H1 (cell line): ENCODE measurements around the gene DYNC2H1. TPM values are rescaled to one million over a fixed set of nuclear protein-coding genes. Genes with fewer than 3 reads are reported as not detected.

Experiments
- CTCF ChIA-PET: fragments of 300-600 bp; sonication (Branson Sonifier 250); formaldehyde crosslinking; loops from one replicate; lab custom pipeline; 2021; ENCODE audit not compliant: partially characterized antibody; lab: Charles Lee
- POLR2A ChIA-PET: fragments of 300-600 bp; sonication (Branson Sonifier 250); formaldehyde crosslinking; loops from one replicate; lab custom pipeline; 2021; ENCODE audit warnings: inconsistent platforms; ENCODE audit not compliant: partially characterized antibody; lab: Charles Lee
- DNase-seq, 2 experiments: peaks; one replicate each; pipeline versions ENCODE4 v3.0.0 to v3.0.0-alpha.2; 2010 to 2022; ENCODE audit warnings: low spot score in 2 of 2, low read depth in 1 of 2, mixed read lengths in 1 of 2
- FAIRE-seq: peaks from 2 replicates; lab custom pipeline; 2011; peaks lifted over from hg19 to GRCh38; lab: Jason Lieb, UNC
- H2AFZ ChIP-seq: 2 replicates; pipeline ENCODE4 v1.8.1; 2012; ENCODE audit warnings: low read length, inconsistent platforms
- H2AK5ac ChIP-seq: 2 replicates; pipeline ENCODE4 v1.6.1; 2013; ENCODE audit warnings: low read depth, low read length
- H2BK120ac ChIP-seq: replicated peaks from 2 replicates; pipeline ENCODE3; 2013; ENCODE audit warnings: low read depth, low read length, inconsistent platforms
- H2BK12ac ChIP-seq: 2 replicates; pipeline ENCODE4 v1.6.1; 2013; ENCODE audit warnings: low read depth, low read length
- H2BK15ac ChIP-seq: 2 replicates; pipeline ENCODE4 v1.6.1; 2013; ENCODE audit warnings: low read length
- H2BK20ac ChIP-seq: 2 replicates; pipeline ENCODE4 v1.6.1; 2013; ENCODE audit warnings: low read length
- H2BK5ac ChIP-seq: 2 replicates; pipeline ENCODE4 v1.6.1; 2013; ENCODE audit warnings: low read depth, low read length
- H3K14ac ChIP-seq: 2 replicates; pipeline ENCODE4 v1.6.1; 2013; ENCODE audit warnings: inconsistent platforms; ENCODE audit not compliant: insufficient read length
- H3K18ac ChIP-seq: 2 replicates; pipeline ENCODE4 v1.6.1; 2013; ENCODE audit warnings: low read length; ENCODE audit errors: extremely low read depth
- H3K23ac ChIP-seq: 2 replicates; pipeline ENCODE4 v1.6.1; 2013; ENCODE audit warnings: inconsistent platforms; ENCODE audit not compliant: insufficient read length
- H3K23me2 ChIP-seq: 2 replicates; pipeline ENCODE4 v1.6.1; 2013; ENCODE audit warnings: low read depth, low read length
- H3K27ac ChIP-seq: 2 replicates; pipeline ENCODE4 v1.6.1; 2011; ENCODE audit warnings: low read depth, low read length, inconsistent platforms
- H3K27me3 ChIP-seq, 4 experiments: replicated peaks in 1 of 4; 1 replicate in 1 of 4; 2 replicates in 3 of 4; pipeline versions ENCODE4 v1.6.1 to v1.8.1; 2011 to 2013; ENCODE audit warnings: low read length in 3 of 4, mild to moderate bottlenecking in 3 of 4, inconsistent platforms in 2 of 4, mixed read lengths in 2 of 4, moderate library complexity in 1 of 4; ENCODE audit not compliant: control insufficient read depth in 3 of 4, insufficient read depth in 3 of 4; ENCODE audit errors: extremely low read depth in 1 of 4
- H3K36me3 ChIP-seq, 4 experiments: 2 replicates each; pipeline versions ENCODE4 v1.6.1 to v1.8.1; 2011 to 2013; ENCODE audit warnings: mild to moderate bottlenecking in 4 of 4, low read length in 3 of 4, moderate library complexity in 2 of 4, control low read depth in 1 of 4, inconsistent platforms in 1 of 4; ENCODE audit not compliant: insufficient read depth in 4 of 4, control insufficient read depth in 2 of 4
- H3K4ac ChIP-seq: replicated peaks from 2 replicates; pipeline ENCODE3; 2013; ENCODE audit warnings: low read length, low read depth, mixed read lengths, inconsistent platforms; ENCODE audit not compliant: insufficient read length
- H3K4me1 ChIP-seq, 4 experiments: replicated peaks in 1 of 4; 1 replicate in 1 of 4; 2 replicates in 3 of 4; pipeline versions ENCODE4 v1.6.1 to v1.8.1; 2011 to 2013; ENCODE audit warnings: low read length in 3 of 4, inconsistent platforms in 2 of 4, mixed read lengths in 1 of 4; ENCODE audit not compliant: insufficient read depth in 4 of 4, control insufficient read depth in 3 of 4
- H3K4me2 ChIP-seq, 2 experiments: 2 replicates each; pipeline versions ENCODE4 v1.6.1 to v1.8.1; 2011 to 2013; ENCODE audit warnings: low read depth in 2 of 2, low read length in 2 of 2, control low read depth in 1 of 2, inconsistent platforms in 1 of 2, mild to moderate bottlenecking in 1 of 2; ENCODE audit not compliant: insufficient read depth in 1 of 2
- H3K4me3 ChIP-seq, 4 experiments: fragments of 200-600, 300-600 bp in 1 of 4; sonication (generic), shearing (Covaris generic), sonication (Bioruptor Twin) in 1 of 4; 2 replicates each; pipeline versions ENCODE4 v1.5.1 to v1.8.1; 2011 to 2016; ENCODE audit warnings: low read length in 4 of 4, low read depth in 3 of 4, control low read depth in 2 of 4, inconsistent platforms in 2 of 4, mild to moderate bottlenecking in 2 of 4, mixed read lengths in 1 of 4, moderate library complexity in 1 of 4; ENCODE audit not compliant: insufficient read depth in 2 of 4; ENCODE audit errors: extremely low read depth in 1 of 4
- H3K56ac ChIP-seq: replicated peaks from 2 replicates; pipeline ENCODE3; 2013; ENCODE audit warnings: low read depth, mild to moderate bottlenecking, mixed read lengths, low read length, inconsistent platforms; ENCODE audit not compliant: insufficient read length
- H3K79me1 ChIP-seq: 2 replicates; pipeline ENCODE4 v1.6.1; 2013; ENCODE audit warnings: low read depth, low read length, control low read depth
- H3K79me2 ChIP-seq, 2 experiments: 2 replicates each; pipeline versions ENCODE4 v1.6.1 to v1.8.1; 2012 to 2013; ENCODE audit warnings: low read length in 2 of 2, mild to moderate bottlenecking in 2 of 2, inconsistent platforms in 1 of 2; ENCODE audit not compliant: insufficient read depth in 2 of 2, control insufficient read depth in 1 of 2
- H3K9ac ChIP-seq, 4 experiments: replicated peaks in 1 of 4; 1 replicate in 1 of 4; 2 replicates in 3 of 4; pipeline versions ENCODE4 v1.6.1 to v1.8.1; 2011 to 2013; ENCODE audit warnings: low read depth in 3 of 4, low read length in 3 of 4, control low read depth in 2 of 4, mild to moderate bottlenecking in 2 of 4, moderate library complexity in 2 of 4, inconsistent platforms in 1 of 4; ENCODE audit errors: extremely low read depth in 1 of 4
- H3K9me3 ChIP-seq, 2 experiments: 2 replicates each; pipeline versions ENCODE4 v1.6.1 to v1.8.1; 2012 to 2013; ENCODE audit warnings: mild to moderate bottlenecking in 2 of 2, moderate library complexity in 2 of 2, control low read depth in 1 of 2, inconsistent platforms in 1 of 2, low read depth in 1 of 2, low read length in 1 of 2, mixed read lengths in 1 of 2; ENCODE audit not compliant: insufficient read depth in 2 of 2
- H4K20me1 ChIP-seq, 2 experiments: replicated peaks in 1 of 2; 2 replicates each; pipeline versions ENCODE3 to v1.8.1; 2011 to 2013; ENCODE audit warnings: inconsistent platforms in 2 of 2, low read length in 2 of 2, mild to moderate bottlenecking in 1 of 2; ENCODE audit not compliant: insufficient read depth in 2 of 2, control insufficient read depth in 1 of 2
- H4K5ac ChIP-seq: 2 replicates; pipeline ENCODE4 v1.6.1; 2013; ENCODE audit warnings: low read length, low read depth, mixed read lengths, inconsistent platforms; ENCODE audit not compliant: insufficient read length
- H4K8ac ChIP-seq: 2 replicates; pipeline ENCODE4 v1.8.0; 2013; ENCODE audit warnings: mild to moderate bottlenecking, moderate library complexity, low read length, inconsistent platforms; ENCODE audit not compliant: insufficient read depth; ENCODE audit errors: extremely low read depth
- H4K91ac ChIP-seq: replicated peaks from 2 replicates; pipeline ENCODE3; 2013; ENCODE audit warnings: low read length, mixed read lengths, inconsistent platforms; ENCODE audit not compliant: insufficient read length
- JUND ChIP-seq: IDR thresholded peaks from 2 replicates; pipeline ENCODE4 v1.6.1; 2011; ENCODE audit warnings: mild to moderate bottlenecking, improper control_type of control experiment, low read length
- WGBS, 2 experiments: shearing (Covaris generic) in 1 of 2; methylation state at CpG; one replicate each; pipeline versions ENCODE4 v1.1.6 to v1.1.7; 2013 to 2015; ENCODE audit warnings: low lambda C conversion rate in 2 of 2, mixed read lengths in 2 of 2, inconsistent platforms in 1 of 2, low coverage in 1 of 2, missing lambda C conversion rate in 1 of 2; ENCODE audit not compliant: insufficient replicate concordance in 2 of 2, insufficient coverage in 1 of 2, insufficient read length in 1 of 2; ENCODE audit errors: extremely low coverage in 1 of 2, missing lambda C conversion rate in 1 of 2; 5-methylcytosine and 5-hydroxymethylcytosine counted together
- polyA plus RNA-seq, 7 experiments: library from polyadenylated mRNA; depleted of rRNA in 3 of 7; stranded (reverse) in 5 of 7; unstranded in 2 of 7; fragments of >200 nt in 5 of 7; fragments of 200-250 nt in 2 of 7; gene quantifications; 1 replicate in 5 of 7; 2 replicates in 1 of 7; 4 replicates in 1 of 7; pipeline versions ENCODE4 v1.2.1 to v1.2.3, GENCODE V29; 2011 to 2013; ENCODE audit warnings: missing spikeins in 2 of 7, mixed read lengths in 2 of 7
- total RNA-seq: library from RNA; stranded (reverse); fragmentation: NEBNext Ultra II Directional; extraction: Animal tissue kit (Norgen Biotek cat#: 25700); gene quantifications from 2 replicates; pipeline ENCODE4 v1.2.1, GENCODE V29; 2021

Gene DYNC2H1
- total and polyA plus RNA-seq, 2 of the 8 experiments (the other 6 are each of a cell fraction or from before 2014, with no cell fraction given): 6.2 to 12.0 TPM

DNA sequence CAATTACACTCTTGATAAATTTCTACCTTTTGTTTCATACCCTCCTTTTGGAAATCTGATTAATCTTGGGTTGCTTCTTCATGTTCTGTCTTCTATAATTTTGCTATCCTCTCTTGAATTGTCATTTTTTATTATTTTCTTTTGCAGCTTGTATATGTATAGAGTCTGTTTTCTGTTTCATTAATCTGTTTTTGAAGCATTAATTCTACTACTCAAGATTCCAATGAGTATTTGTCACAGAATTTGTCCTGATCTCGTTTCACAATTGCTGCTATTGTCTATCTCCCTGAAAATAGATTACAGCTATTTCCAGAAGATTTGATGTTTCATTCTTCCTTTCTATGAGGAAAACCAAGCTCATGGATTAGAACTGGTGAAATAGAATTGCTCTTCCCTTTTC is 406.1 kb downstream of the DYNC2H1 start:
- Histone ChIP-seq H3K4me3 (no peak overlapping the region), H3K27me3 (no peaks in the 10 kb centered on the region), H2BK15ac (no peak overlapping the region), H3K4me1 (no peaks in the 10 kb centered on the region), H2AFZ (no peak overlapping the region), H4K20me1 (no peaks in the 10 kb centered on the region), H4K91ac (no peak overlapping the region), H3K79me2 (no peaks in the 10 kb centered on the region), H4K8ac (no peak overlapping the region), H3K18ac (no peak overlapping the region), H3K36me3 (no peaks in the 10 kb centered on the region), H3K4ac (no peak overlapping the region), H3K14ac (no peak overlapping the region), H2BK12ac (no peak overlapping the region), H3K9me3 (no peaks in the 10 kb centered on the region), H3K9ac (no peak overlapping the region), H3K27ac (no peak overlapping the region), H2BK5ac (no peak overlapping the region), H2BK20ac (no peak overlapping the region)
- CTCF ChIA-PET: interaction anchor here (1.5 kb wide), 1 partner anchor 22 kb away, joined by 5 read pairs; no protein-coding TSS in a partner anchor
- no peak for TF ChIP-seq JUND
- TF ChIP-seq, all 59 proteins: peak for 0
- DNase-seq (no peak), FAIRE-seq (no peak)
- Histone ChIP-seq H2BK120ac (no peak overlapping the region), H3K79me1 (no peaks in the 10 kb centered on the region), H4K5ac (no peak overlapping the region), H3K56ac (no peak overlapping the region), H2AK5ac (no peak overlapping the region), H3K23me2 (no peaks in the 10 kb centered on the region), H3K4me2 (no peak overlapping the region), H3K23ac (no peak overlapping the region)
- POLR2A ChIA-PET: no interaction called here
- WGBS, 2 experiments: 89% methylated on average over 1 of the region's 1 CpG; no CpG with 5 or more reads in 1 of the 2 experiments
